PC-9 (cell line): ENCODE results near the gene CCT2. TPM values are rescaled to one million over a fixed set of nuclear protein-coding genes. Genes with fewer than 3 reads are reported as not detected.

Experiments
- BruUV-seq: library from RNA; stranded (reverse); fragments of 400-500 nt; replicated peaks from 2 replicates; lab custom pipeline; 2021; lab: Mats Ljungman, UMichigan
- CTCF ChIA-PET: fragments of 300-600 bp; sonication (Branson Sonifier 250); formaldehyde crosslinking; loops from one replicate; lab custom pipeline; 2022; ENCODE audit warnings: antibody characterized with exemption; lab: Charles Lee
- POLR2A ChIA-PET: fragments of 300-600 bp; sonication (Branson Sonifier 250); formaldehyde crosslinking; loops from one replicate; lab custom pipeline; 2022; ENCODE audit warnings: antibody characterized with exemption; ENCODE audit not compliant: unreplicated experiment; lab: Charles Lee
- DNase-seq, 2 experiments: peaks; one replicate each; pipeline versions ENCODE4 v3.0.0 to v3.0.0-alpha.2; 2015 to 2022; ENCODE audit warnings: mixed read lengths in 1 of 2
- H2AFZ ChIP-seq: fragments of 200-600 bp; sonication (generic); 2 replicates; pipeline ENCODE4 v1.8.1; 2017; ENCODE audit warnings: antibody characterized with exemption
- H3F3A ChIP-seq: fragments of 200-600 bp; sonication (generic); 2 replicates; pipeline ENCODE4 v1.8.1; 2017; ENCODE audit warnings: antibody characterized with exemption, mild to moderate bottlenecking, low read depth; ENCODE audit not compliant: insufficient read depth
- H3K27ac ChIP-seq: fragments of 200-600 bp; sonication (generic); 2 replicates; pipeline ENCODE4 v1.6.1; 2016; ENCODE audit warnings: mixed run types
- H3K27me3 ChIP-seq: fragments of 200-600 bp; sonication (generic); 2 replicates; pipeline ENCODE4 v1.6.1; 2016; ENCODE audit warnings: low read depth, mixed run types; ENCODE audit not compliant: insufficient read depth
- H3K36me3 ChIP-seq: fragments of 200-600 bp; sonication (generic); 2 replicates; pipeline ENCODE4 v1.6.1; 2016; ENCODE audit warnings: low read depth, mixed run types
- H3K4me1 ChIP-seq: fragments of 200-600 bp; sonication (generic); replicated peaks from 2 replicates; pipeline ENCODE4 v1.6.1; 2016; ENCODE audit warnings: mixed run types; ENCODE audit not compliant: insufficient read depth
- H3K4me2 ChIP-seq: fragments of 200-600 bp; sonication (generic); 2 replicates; pipeline ENCODE4 v1.6.1; 2017; ENCODE audit warnings: mixed run types
- H3K4me3 ChIP-seq: fragments of 200-600 bp; sonication (generic); 2 replicates; pipeline ENCODE4 v1.6.1; 2016; ENCODE audit warnings: mixed run types
- H3K79me2 ChIP-seq: fragments of 200-600 bp; sonication (generic); 2 replicates; pipeline ENCODE4 v1.6.1; 2017; ENCODE audit warnings: low read depth, mixed run types
- H3K9me2 ChIP-seq: fragments of 200-600 bp; sonication (generic); 2 replicates; pipeline ENCODE4 v1.8.1; 2017; ENCODE audit warnings: mild to moderate bottlenecking; ENCODE audit not compliant: insufficient read depth
- H3K9me3 ChIP-seq: fragments of 200-600 bp; sonication (generic); 2 replicates; pipeline ENCODE4 v1.8.1; 2016; ENCODE audit warnings: low read depth; ENCODE audit not compliant: insufficient read depth
- H4K20me1 ChIP-seq: fragments of 200-600 bp; sonication (generic); 2 replicates; pipeline ENCODE4 v1.8.1; 2017; ENCODE audit not compliant: insufficient read depth
- EZH2 ChIP-seq: fragments of 200-600 bp; sonication (generic); IDR thresholded peaks from 2 replicates; pipeline ENCODE4 v1.8.0; 2017; ENCODE audit warnings: antibody characterized with exemption, low read depth
- intact Hi-C: fragments of 100-400 bp; cut with micrococcal nuclease; formaldehyde crosslinking; loops from one replicate; pipeline ENCODE4 v1.10.0; 2022; ENCODE audit not compliant: unreplicated experiment
- total RNA-seq: library from RNA; stranded (reverse); gene quantifications from 2 replicates; pipeline ENCODE4 v1.2.3, GENCODE V29; 2021
- TF ChIP-seq, protein P1 (sequence below): fragments of 200-600 bp; sonication (generic); conservative IDR thresholded peaks from 2 replicates; pipeline ENCODE4 v1.6.1; 2017; ENCODE audit warnings: mixed run types, antibody characterized with exemption, mild to moderate bottlenecking, moderate library complexity

Gene CCT2
- total RNA-seq, 1 experiment from 2014 or later: 162 TPM

DNA sequence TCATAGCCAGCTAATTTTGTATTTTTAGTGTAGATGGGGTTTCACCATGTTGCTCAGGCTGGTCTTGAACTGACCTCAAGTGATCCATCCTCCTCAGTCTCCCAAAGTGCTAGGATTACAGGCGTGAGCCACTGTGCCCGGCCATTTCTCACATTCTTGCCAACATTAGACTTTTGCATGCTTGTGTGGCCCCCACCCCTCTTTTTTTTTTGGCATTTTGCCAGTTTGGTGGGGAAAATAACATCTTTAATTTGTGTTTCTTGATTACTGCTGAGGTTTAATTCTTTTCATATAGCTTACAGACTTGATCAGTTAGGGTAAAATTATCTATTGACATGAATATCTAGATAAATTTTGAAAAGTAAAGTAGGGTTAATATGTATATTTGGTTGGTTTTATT is 3.8 kb downstream of the CCT2 start:
- peaks cover 71% of the 10 kb centered on the region for H3K36me3 ChIP-seq
- POLR2A ChIA-PET: no interaction called here
- intact Hi-C loops: loop anchor here (5.0 kb wide), 1 partner anchor 182 kb away; no protein-coding TSS in a partner anchor

GRCh38 chr12:69595689-69596088 is 10.4 kb downstream of the CCT2 start:
- no TSS peak for BruUV-seq
- Histone ChIP-seq H3K4me2 (no peak overlapping the region), H3K9me3 (no peaks in the 10 kb centered on the region), H3K4me1 (no peaks in the 10 kb centered on the region), H3K4me3 (no peak overlapping the region), H3K27me3 (no peaks in the 10 kb centered on the region), H4K20me1 (peaks cover 22% of the 10 kb centered on the region; the same call in 1 of the 2 replicates), H3K79me2 (peaks cover 5% of the 10 kb centered on the region; the same call in 1 of the 2 replicates), H3K9me2 (no peaks in the 10 kb centered on the region), H2AFZ (no peak overlapping the region), H3F3A (peaks cover 32% of the 10 kb centered on the region), H3K27ac (no peak overlapping the region), H3K36me3 (peaks cover 62% of the 10 kb centered on the region)
- TF ChIP-seq, protein P1, sequence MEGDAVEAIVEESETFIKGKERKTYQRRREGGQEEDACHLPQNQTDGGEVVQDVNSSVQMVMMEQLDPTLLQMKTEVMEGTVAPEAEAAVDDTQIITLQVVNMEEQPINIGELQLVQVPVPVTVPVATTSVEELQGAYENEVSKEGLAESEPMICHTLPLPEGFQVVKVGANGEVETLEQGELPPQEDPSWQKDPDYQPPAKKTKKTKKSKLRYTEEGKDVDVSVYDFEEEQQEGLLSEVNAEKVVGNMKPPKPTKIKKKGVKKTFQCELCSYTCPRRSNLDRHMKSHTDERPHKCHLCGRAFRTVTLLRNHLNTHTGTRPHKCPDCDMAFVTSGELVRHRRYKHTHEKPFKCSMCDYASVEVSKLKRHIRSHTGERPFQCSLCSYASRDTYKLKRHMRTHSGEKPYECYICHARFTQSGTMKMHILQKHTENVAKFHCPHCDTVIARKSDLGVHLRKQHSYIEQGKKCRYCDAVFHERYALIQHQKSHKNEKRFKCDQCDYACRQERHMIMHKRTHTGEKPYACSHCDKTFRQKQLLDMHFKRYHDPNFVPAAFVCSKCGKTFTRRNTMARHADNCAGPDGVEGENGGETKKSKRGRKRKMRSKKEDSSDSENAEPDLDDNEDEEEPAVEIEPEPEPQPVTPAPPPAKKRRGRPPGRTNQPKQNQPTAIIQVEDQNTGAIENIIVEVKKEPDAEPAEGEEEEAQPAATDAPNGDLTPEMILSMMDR: no peak
- TF ChIP-seq EZH2: no peak
- CTCF ChIA-PET: no interaction called here
- DNase-seq: no peak
- POLR2A ChIA-PET: interaction anchor here (0.7 kb wide), 1 partner anchor 9 kb away, joined by 14 read pairs; no protein-coding TSS in a partner anchor
- intact Hi-C loops: no loop called here

More for the DNA sequence above, 3.8 kb downstream of the CCT2 start:
- Histone ChIP-seq H3K79me2 (peaks cover 53% of the 10 kb centered on the region), H4K20me1 (peaks cover 41% of the 10 kb centered on the region), H3K9me3 (no peaks in the 10 kb centered on the region), H3K4me1 (peaks cover 13% of the 10 kb centered on the region; the same call in 1 of the 2 replicates), H3K27me3 (no peaks in the 10 kb centered on the region), H2AFZ (no peak overlapping the region), H3K4me2 (no peak overlapping the region), H3K4me3 (no peak overlapping the region), H3F3A (peaks cover 13% of the 10 kb centered on the region; the same call in 1 of the 2 replicates), H3K27ac (no peak overlapping the region), H3K9me2 (no peaks in the 10 kb centered on the region)
- no peak for TF ChIP-seq EZH2
- TF ChIP-seq, protein P1: no peak
- DNase-seq: no peak
- CTCF ChIA-PET: no interaction called here
- no TSS peak for BruUV-seq

DNA sequence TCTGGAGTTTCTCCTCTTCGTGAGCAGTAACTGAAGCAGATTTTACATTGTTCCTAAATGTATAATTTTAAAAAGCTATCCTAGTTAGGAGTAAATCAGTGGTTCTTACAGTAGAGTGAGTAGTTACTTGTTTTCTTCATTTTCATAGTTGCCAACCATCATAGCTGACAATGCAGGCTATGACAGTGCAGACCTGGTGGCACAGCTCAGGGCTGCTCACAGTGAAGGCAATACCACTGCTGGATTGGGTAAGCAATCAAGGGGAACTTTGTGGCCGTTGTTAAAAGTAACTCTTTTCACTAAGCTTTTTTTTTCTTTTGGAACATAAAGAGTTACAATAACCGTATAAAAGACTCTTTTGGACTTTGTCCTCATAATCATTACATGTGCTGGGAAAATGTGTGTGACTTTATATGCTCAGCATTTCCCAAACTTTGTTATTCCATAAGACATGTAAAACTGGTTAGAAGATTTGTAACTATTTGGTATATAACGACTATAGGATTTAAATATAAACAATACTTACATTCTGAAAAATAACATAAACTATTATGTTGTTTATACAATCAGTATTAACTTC is 13.0 kb downstream of the CCT2 start:
- TF ChIP-seq, protein P1: no peak
- TF ChIP-seq EZH2: no peak
- no peaks in the 10 kb centered on the region for H3K9me3 ChIP-seq
- H3K27me3 ChIP-seq: no peaks in the 10 kb centered on the region
- peaks cover 53% of the 10 kb centered on the region for H3K36me3 ChIP-seq
- no peak for DNase-seq
- no peak overlapping the region for H2AFZ ChIP-seq
- BruUV-seq: no TSS peak
- intact Hi-C loops: no loop called here
- H3K4me2 ChIP-seq: no peak overlapping the region
- H3K27ac ChIP-seq: no peak overlapping the region
- no peaks in the 10 kb centered on the region for H3K9me2 ChIP-seq
- H3K4me1 ChIP-seq: no peaks in the 10 kb centered on the region
- POLR2A ChIA-PET: no interaction called here
- peaks cover 48% of the 10 kb centered on the region for H3F3A ChIP-seq
- no peak overlapping the region for H3K4me3 ChIP-seq
- H3K79me2 ChIP-seq: no peaks in the 10 kb centered on the region
- H4K20me1 ChIP-seq: peaks cover 21% of the 10 kb centered on the region; the same call in 1 of the 2 replicates
- CTCF ChIA-PET: no interaction called here
